A673 (cell line): ENCODE measurements around the gene TLE1. TPM values are rescaled to one million over a fixed set of nuclear protein-coding genes. Genes with fewer than 3 reads are reported as not detected.
"Not testable (repeated sequence)": the region's sequence is repeated elsewhere in the genome, so short reads cannot be mapped to it uniquely, and the experiment has no call there.

ENCODE experiments used
- BruUV-seq: library from RNA; stranded (reverse); fragments of 400-500 nt; replicated peaks from 2 replicates; lab custom pipeline; 2021; lab: Mats Ljungman, UMichigan
- CTCF ChIA-PET: fragments of 300-600 bp; sonication (Branson Sonifier 250); formaldehyde crosslinking; loops from one replicate; lab custom pipeline; 2022; ENCODE audit warnings: antibody characterized with exemption; lab: Charles Lee
- POLR2A ChIA-PET: fragments of 300-600 bp; sonication (Branson Sonifier 250); formaldehyde crosslinking; loops from one replicate; lab custom pipeline; 2022; ENCODE audit warnings: antibody characterized with exemption; ENCODE audit not compliant: low non-redundant PET; lab: Charles Lee
- DNase-seq: peaks from one replicate; pipeline ENCODE4 v3.0.0-alpha.2; 2015; ENCODE audit warnings: low spot score
- H3K27ac ChIP-seq: fragments of 200-600 bp; sonication (generic); 2 replicates; pipeline ENCODE4 v1.5.1; 2016; ENCODE audit warnings: mixed run types, low read depth, mild to moderate bottlenecking, mixed read lengths, antibody characterized with exemption, low read length; ENCODE audit not compliant: poor library complexity, severe bottlenecking
- H3K27me3 ChIP-seq: fragments of 200-600 bp; sonication (generic); replicated peaks from 2 replicates; pipeline ENCODE4 v1.6.1; 2017; ENCODE audit warnings: mixed run types, low read depth, mild to moderate bottlenecking, mixed read lengths, antibody characterized with exemption, low read length; ENCODE audit not compliant: insufficient read depth, poor library complexity
- H3K36me3 ChIP-seq: fragments of 200-600 bp; sonication (generic); 2 replicates; pipeline ENCODE4 v1.6.1; 2016; ENCODE audit warnings: mixed run types, mild to moderate bottlenecking, mixed read lengths, antibody characterized with exemption, low read length; ENCODE audit not compliant: insufficient read depth, poor library complexity, severe bottlenecking
- H3K4me1 ChIP-seq: fragments of 200-600 bp; sonication (generic); 2 replicates; pipeline ENCODE4 v1.6.1; 2017; ENCODE audit warnings: mixed run types, mild to moderate bottlenecking, mixed read lengths, antibody characterized with exemption, low read length; ENCODE audit not compliant: insufficient read depth, poor library complexity, severe bottlenecking
- H3K4me3 ChIP-seq: fragments of 200-600 bp; sonication (generic); 2 replicates; pipeline ENCODE4 v1.5.1; 2016; ENCODE audit warnings: low read depth, mixed run types, mild to moderate bottlenecking, mixed read lengths, low read length; ENCODE audit not compliant: poor library complexity, severe bottlenecking
- H3K9me3 ChIP-seq: fragments of 200-600 bp; sonication (generic); 2 replicates; pipeline ENCODE4 v1.6.1; 2016; ENCODE audit warnings: mixed run types, low read depth, mild to moderate bottlenecking, mixed read lengths, antibody characterized with exemption, low read length; ENCODE audit not compliant: poor library complexity, severe bottlenecking
- CTCF ChIP-seq: fragments of 300-800, 200-600 bp; sonication (generic); conservative IDR thresholded peaks from 2 replicates; pipeline ENCODE4 v1.5.1; 2017; ENCODE audit warnings: low read depth, mild to moderate bottlenecking, antibody characterized with exemption, low read length, moderate library complexity, mixed read lengths
- EZH2 ChIP-seq: fragments of 200-600 bp; sonication (generic); IDR thresholded peaks from 2 replicates; pipeline ENCODE4 v1.6.1; 2017; ENCODE audit warnings: borderline replicate concordance, low read depth, mild to moderate bottlenecking, mixed read lengths, antibody characterized with exemption, low read length; ENCODE audit not compliant: poor library complexity, severe bottlenecking
- intact Hi-C: fragments of 100-400 bp; cut with micrococcal nuclease; formaldehyde crosslinking; loops from one replicate; pipeline ENCODE4 v1.10.0; 2022; ENCODE audit not compliant: unreplicated experiment
- total RNA-seq: library from RNA; stranded (reverse); gene quantifications from 2 replicates; pipeline ENCODE4 v1.2.3, GENCODE V29; 2021

The TLE1 gene
- total RNA-seq, 1 experiment from 2014 or later, result 2.2 TPM

GRCh38 chr9:81596679-81597418, 92.5 kb downstream of the TLE1 start:
- Histone ChIP-seq H3K4me3 (no peak overlapping the region), H3K9me3 (no peaks in the 10 kb centered on the region), H3K27me3 (no peaks in the 10 kb centered on the region), H3K4me1 (peaks cover 8% of the 10 kb centered on the region), H3K27ac (no peak overlapping the region), H3K36me3 (no peaks in the 10 kb centered on the region)
- no peak for DNase-seq
- BruUV-seq, result no TSS peak
- intact Hi-C loops, result no loop called here
- no peak for TF ChIP-seq CTCF
- no peak for TF ChIP-seq EZH2
- CTCF ChIA-PET, result no interaction called here
- POLR2A ChIA-PET, result no interaction called here

GRCh38 chr9:81595887-81596543, 93.3 kb downstream of the TLE1 start:
- TF ChIP-seq CTCF, result no peak
- no peak for TF ChIP-seq EZH2
- H3K27ac ChIP-seq, result no peak overlapping the region
- peaks cover 8% of the 10 kb centered on the region for H3K4me1 ChIP-seq
- H3K4me3 ChIP-seq, result no peak overlapping the region
- no TSS peak for BruUV-seq
- ChIA-PET CTCF (no interaction called here), POLR2A (interaction anchor here (0.6 kb wide), 1 partner anchor 94 kb away, joined by 4 read pairs; the partner anchor contains the start of gene TLE1)
- H3K27me3 ChIP-seq, result no peaks in the 10 kb centered on the region
- no peaks in the 10 kb centered on the region for H3K9me3 ChIP-seq
- peak; percentile 58 for DNase-seq
- no peaks in the 10 kb centered on the region for H3K36me3 ChIP-seq
- intact Hi-C loops, result no loop called here

GRCh38 chr9:81595293-81595692, 94.1 kb downstream of the TLE1 start:
- BruUV-seq, H3K27me3 ChIP-seq, H3K4me1 ChIP-seq, DNase-seq, POLR2A ChIA-PET, H3K4me3 ChIP-seq, H3K9me3 ChIP-seq, intact Hi-C loops, H3K36me3 ChIP-seq, H3K27ac ChIP-seq, CTCF ChIA-PET: not testable (repeated sequence)
